HG02610 (cell line): ENCODE measurements around the gene RIC8A.

Experiments
- ATAC-seq: cut with Tn5 transposase; IDR thresholded peaks from one replicate; pipeline ENCODE4 v1.9.1; 2021; ENCODE audit warnings: mild to moderate bottlenecking, moderate library complexity; ENCODE audit not compliant: unreplicated experiment

Gene RIC8A

DNA sequence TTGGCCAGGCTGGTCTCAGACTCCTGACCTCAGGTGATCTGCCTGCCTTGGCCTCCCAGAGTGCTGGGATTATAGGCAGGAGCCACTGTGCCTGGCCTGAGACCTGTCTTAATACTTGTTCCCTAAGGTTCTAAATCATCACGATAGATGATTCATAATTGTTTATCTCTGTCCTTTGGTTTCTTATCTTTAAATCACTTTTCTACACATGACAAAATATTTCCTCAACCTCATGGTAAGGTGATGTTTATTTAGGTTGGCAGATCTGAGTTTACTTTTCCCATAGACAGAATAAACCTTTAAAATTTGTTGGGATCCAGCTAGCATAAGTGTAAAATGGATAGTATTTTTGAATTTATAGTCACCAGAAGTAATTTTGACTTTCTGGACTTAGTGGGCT, 32.8 kb downstream of the RIC8A start:
- ATAC-seq, result no peak

DNA sequence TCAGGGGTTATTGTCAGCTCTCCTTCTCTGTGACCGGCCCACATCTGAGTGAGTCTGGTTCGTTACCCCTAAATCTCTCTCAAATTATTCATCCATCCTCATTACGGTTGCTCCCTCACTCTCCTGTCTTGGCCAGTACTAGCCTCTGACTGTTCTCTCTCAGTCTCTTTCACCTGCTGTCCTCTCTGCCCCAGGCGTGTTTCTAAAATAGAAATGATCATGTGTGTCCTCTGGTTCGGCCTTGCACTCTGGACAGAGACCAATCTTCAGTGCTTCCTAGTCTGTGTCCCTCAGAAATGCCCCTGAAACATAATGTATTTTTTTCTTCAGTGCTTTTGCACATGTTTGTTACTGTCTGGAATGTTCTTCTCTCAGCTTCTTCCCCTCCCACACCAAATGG, 34.1 kb downstream of the RIC8A start:
- ATAC-seq, result no peak

- no peak for ATAC-seq
These were observed 36.9 kb downstream of the RIC8A start for GRCh38 chr11:244376-244775.

GRCh38 chr11:249062-249461, 41.6 kb downstream of the RIC8A start:
- ATAC-seq, result no peak

- no peak for ATAC-seq
These were observed 42.8 kb downstream of the RIC8A start for GRCh38 chr11:250274-250673.

DNA sequence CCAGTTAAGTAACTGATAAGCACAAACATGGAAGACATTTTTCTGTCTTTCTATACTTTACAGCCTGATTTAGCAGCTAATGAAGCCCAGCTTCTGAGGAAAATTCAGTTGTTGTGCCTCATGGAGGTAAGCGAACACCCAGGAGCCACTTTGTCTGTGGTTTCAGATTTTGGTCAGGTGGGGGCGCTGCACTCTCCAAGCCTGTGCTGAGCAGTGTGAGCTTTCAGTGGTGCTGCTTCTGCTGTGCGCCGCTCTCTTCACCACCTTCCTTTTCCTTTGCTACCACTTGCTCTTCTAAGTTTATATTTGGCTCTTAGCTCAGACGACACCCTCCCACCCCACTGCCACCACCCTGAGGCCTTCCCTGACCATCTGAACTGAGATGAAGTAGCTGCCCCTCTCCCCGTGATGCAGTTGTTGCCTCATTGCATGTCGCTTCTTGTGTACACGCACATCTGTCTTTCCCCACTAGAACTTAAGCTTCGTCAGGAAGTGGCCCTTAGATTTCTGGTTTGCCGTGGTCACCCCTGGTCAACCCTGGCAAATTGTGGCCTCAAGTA, 43.3 kb downstream of the RIC8A start:
- no peak for ATAC-seq

DNA sequence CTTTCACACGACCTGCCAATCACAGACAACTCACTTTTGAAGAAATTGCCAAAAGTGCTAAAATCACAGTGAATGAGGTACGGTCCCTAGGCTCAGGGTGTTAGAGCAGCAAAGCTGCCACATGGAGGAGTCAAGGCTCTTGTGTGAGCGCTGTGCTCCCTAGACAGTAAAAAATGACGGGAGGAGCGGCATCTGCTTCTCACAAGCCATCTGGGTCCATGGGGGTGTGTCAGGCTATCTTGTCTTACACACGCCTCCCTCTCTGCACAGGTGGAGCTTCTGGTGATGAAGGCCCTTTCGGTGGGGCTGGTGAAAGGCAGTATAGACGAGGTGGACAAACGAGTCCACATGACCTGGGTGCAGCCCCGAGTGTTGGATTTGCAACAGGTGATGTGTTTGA, 44.0 kb downstream of the RIC8A start:
- ATAC-seq, result no peak

GRCh38 chr11:252666-253065, 45.2 kb downstream of the RIC8A start:
- no peak for ATAC-seq

DNA sequence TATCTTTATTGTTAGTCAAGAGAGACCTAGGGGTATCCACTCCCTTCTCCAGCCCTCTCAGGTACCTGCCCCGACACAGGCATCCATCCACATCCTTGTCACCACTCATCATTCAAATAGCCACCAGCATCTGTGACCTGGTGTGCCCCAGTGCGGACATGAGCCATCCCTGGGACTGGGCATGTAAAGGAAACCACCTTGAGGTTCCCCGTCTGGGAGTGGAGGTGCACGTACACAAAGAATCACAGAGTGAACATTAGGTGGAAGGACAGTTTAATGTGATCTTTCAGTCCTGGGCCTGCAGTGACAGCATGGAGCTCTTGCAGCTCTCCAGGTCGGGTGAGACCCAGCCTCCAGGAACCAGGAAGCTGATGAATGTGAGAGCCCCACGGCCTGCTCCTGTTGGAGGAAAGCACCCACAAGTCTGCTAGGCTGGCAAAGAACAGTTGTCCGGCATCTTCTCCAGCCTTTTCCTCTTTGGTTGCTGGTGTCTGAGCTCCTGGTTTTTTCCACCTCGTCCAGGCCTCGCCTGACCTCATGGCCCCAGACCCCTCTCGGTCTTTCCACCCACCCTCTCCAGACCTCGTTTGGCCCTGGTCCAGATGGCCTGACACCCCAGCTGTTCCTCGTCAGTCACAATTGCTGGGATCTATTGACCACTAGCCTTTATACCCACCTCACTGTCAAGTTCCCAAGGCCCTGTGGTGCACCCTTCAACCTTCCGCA, 45.8 kb downstream of the RIC8A start:
- ATAC-seq, result no peak

GRCh38 chr11:253886-254270, 46.4 kb downstream of the RIC8A start:
- ATAC-seq, result no peak

- ATAC-seq, result no peak
These were observed 47.7 kb downstream of the RIC8A start for GRCh38 chr11:255176-255575.

GRCh38 chr11:255816-256215, 48.3 kb downstream of the RIC8A start:
- no peak for ATAC-seq

GRCh38 chr11:256952-257737, 49.6 kb downstream of the RIC8A start:
- ATAC-seq, result no peak

DNA sequence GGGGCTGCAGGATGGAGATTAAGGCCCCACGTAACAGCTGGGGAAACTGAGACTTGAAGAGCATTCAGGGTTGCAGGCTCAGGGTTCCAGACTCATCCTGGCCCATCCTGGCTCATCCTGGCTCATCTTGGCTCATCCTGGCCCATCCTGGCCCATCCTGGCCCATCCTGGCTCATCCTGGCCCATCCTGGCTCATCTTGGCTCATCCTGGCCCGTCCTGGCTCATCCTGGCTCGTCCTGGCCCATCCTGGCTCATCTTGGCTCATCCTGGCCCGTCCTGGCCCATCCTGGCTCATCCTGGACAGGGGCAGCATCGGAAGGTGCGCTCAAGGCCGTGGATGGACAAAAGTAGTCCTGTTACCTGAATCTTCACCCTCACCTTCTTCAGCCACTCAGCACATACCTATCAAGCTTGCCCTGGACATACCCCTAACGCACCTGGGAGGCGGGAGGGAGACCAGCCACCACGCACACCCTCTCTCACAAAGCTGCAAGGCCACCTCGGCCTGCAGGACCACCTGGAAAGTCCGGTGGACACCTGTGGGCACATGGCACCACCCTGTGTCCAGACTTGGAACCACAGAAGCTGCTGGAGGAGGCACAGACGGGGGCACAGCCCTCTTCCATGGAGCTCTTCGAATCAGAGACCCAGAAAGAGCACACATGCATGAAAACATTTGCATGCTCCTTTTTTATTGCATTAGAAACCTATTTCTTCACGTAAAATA, 50.4 kb downstream of the RIC8A start:
- no peak for ATAC-seq

- ATAC-seq, result no peak
These were observed 51.9 kb downstream of the RIC8A start for GRCh38 chr11:259413-259812.

DNA sequence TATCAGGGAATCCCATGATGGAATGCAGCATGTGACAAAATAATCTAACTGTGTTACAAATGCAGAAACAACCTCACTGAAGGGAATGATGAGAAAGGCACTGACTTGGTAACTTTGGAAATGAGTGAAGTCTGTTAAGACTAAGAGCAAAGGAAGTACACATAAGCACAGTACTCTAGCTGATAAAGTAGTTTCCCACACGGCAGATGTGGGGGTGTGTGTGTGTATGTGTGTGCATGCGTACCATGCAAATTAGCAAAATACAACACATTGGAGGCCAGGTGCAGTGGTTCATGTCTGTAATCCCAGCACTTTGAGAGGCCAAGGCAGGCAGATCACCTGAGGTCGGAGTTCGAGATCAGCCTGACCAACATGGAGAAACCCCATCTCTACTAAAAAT, 54.1 kb downstream of the RIC8A start:
- ATAC-seq, result no peak
